Lower lobe of right lung (tissue), 2 donors: Measurements from ENCODE around the gene BID. TPM values are rescaled to one million over a fixed set of nuclear protein-coding genes. Genes with fewer than 3 reads are reported as not detected.
A peak's percentile ranks its signal among the peaks of the same experiment; 100 is the strongest.

ENCODE experiments used
- ATAC-seq, 2 donors: fragments of 200-7000 bp; cut with Tn5 transposase; one replicate each; pipeline ENCODE4 v1.9.1; 2020 to 2022; ENCODE audit warnings: mild to moderate bottlenecking in 2 of 2, moderate library complexity in 2 of 2
- DNase-seq: peaks from one replicate; pipeline ENCODE4 v3.0.0-alpha.2; 2020
- H3K27ac ChIP-seq: fragments of 200-600 bp; one replicate; pipeline ENCODE4 v1.8.0; 2022
- H3K27me3 ChIP-seq: fragments of 200-600 bp; one replicate; pipeline ENCODE4 v1.8.0; 2022; ENCODE audit warnings: low read depth
- H3K36me3 ChIP-seq: fragments of 200-600 bp; one replicate; pipeline ENCODE4 v1.8.0; 2022; ENCODE audit warnings: mild to moderate bottlenecking
- H3K4me1 ChIP-seq: fragments of 200-600 bp; one replicate; pipeline ENCODE4 v1.8.0; 2022
- H3K4me3 ChIP-seq: fragments of 200-600 bp; one replicate; pipeline ENCODE4 v1.8.0; 2022; ENCODE audit warnings: mild to moderate bottlenecking
- H3K9me3 ChIP-seq: fragments of 200-600 bp; one replicate; pipeline ENCODE4 v1.8.0; 2022
- intact Hi-C: fragments of 100-400 bp; cut with DNase I; formaldehyde crosslinking; loops from one replicate; pipeline ENCODE4 v1.11.0; 2022
- total RNA-seq: library from RNA; stranded (reverse); fragmentation: NEBNext Ultra II Directional; extraction: Animal tissue kit (Norgen Biotek cat#: 25700); gene quantifications from one replicate; pipeline ENCODE4 v1.2.1, GENCODE V29; 2021
- TF ChIP-seq, protein P1 (sequence below): fragments of 200-600 bp; IDR thresholded peaks from one replicate; pipeline ENCODE4 v1.8.0; 2022; ENCODE audit warnings: antibody characterized with exemption, mild to moderate bottlenecking
- donor health status: DM: no; HTN: yes; CAD: no; lungs with severe emphysema.

The BID gene
- total RNA-seq, 1 donor from 2014 or later: 34.3 TPM

- H3K36me3 ChIP-seq: no peaks in the 10 kb centered on the region
- ATAC-seq (peak; percentile 54 to 61), DNase-seq (peak; percentile 65)
- TF ChIP-seq, protein P1, sequence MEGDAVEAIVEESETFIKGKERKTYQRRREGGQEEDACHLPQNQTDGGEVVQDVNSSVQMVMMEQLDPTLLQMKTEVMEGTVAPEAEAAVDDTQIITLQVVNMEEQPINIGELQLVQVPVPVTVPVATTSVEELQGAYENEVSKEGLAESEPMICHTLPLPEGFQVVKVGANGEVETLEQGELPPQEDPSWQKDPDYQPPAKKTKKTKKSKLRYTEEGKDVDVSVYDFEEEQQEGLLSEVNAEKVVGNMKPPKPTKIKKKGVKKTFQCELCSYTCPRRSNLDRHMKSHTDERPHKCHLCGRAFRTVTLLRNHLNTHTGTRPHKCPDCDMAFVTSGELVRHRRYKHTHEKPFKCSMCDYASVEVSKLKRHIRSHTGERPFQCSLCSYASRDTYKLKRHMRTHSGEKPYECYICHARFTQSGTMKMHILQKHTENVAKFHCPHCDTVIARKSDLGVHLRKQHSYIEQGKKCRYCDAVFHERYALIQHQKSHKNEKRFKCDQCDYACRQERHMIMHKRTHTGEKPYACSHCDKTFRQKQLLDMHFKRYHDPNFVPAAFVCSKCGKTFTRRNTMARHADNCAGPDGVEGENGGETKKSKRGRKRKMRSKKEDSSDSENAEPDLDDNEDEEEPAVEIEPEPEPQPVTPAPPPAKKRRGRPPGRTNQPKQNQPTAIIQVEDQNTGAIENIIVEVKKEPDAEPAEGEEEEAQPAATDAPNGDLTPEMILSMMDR: no peak
- no peaks in the 10 kb centered on the region for H3K9me3 ChIP-seq
- peak overlapping the region; percentile 75 for H3K4me3 ChIP-seq
- intact Hi-C loops: no loop called here
- peak overlapping the region; percentile 75 for H3K27ac ChIP-seq
- H3K27me3 ChIP-seq: no peaks in the 10 kb centered on the region
- H3K4me1 ChIP-seq: peaks cover 52% of the 10 kb centered on the region
Measured at GRCh38 chr22:17773606-17774205, 563 bp downstream of the BID start.

- peaks cover 49% of the 10 kb centered on the region for H3K4me1 ChIP-seq
- H3K4me3 ChIP-seq: peak overlapping the region; percentile 75
- TF ChIP-seq, protein P1: no peak
- H3K9me3 ChIP-seq: no peaks in the 10 kb centered on the region
- intact Hi-C loops: no loop called here
- ATAC-seq: peak; percentile 5 to 6
- peak overlapping the region; percentile 75 for H3K27ac ChIP-seq
- DNase-seq: no peak
- no peaks in the 10 kb centered on the region for H3K36me3 ChIP-seq
- H3K27me3 ChIP-seq: no peaks in the 10 kb centered on the region
Measured at GRCh38 chr22:17772958-17773605, 1.2 kb downstream of the BID start.

DNA sequence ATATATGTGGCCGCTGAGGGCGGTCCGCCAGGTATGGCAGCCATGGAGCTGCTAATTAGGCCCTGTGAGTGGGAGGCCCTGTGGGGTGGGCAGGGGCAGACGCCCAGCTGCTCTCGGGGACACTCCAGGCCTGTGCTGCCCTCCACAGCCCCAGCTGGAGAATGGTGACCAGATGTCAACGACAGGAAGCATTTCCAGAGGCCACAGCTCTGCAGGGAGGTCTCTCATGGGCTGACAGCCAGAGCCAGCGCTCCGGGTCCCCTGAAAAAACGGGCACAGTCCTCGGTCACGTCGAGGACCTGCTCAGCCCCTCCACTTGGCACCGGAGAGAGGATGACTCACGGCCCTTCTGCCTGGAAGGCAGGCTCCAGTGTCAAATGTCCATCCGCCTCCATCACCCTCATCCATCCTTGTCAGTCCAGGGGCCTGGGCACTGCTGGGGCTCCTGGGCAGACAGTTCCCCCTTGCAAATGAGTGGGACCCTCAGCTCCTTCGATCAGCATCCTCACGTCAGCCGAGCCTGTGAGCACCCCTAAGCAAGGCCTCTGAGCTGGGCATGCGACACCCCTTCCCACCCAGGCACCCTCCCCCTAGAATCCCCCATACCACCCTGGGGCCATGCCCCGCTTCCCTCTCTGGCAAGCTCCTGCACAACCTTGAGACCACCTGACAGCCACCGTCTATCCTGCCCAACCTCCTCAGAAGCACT, 1.9 kb downstream of the BID start:
- no peak for ATAC-seq
- Histone ChIP-seq H3K4me3 (peak overlapping the region; percentile 75), H3K9me3 (no peaks in the 10 kb centered on the region), H3K27me3 (no peaks in the 10 kb centered on the region), H3K36me3 (no peaks in the 10 kb centered on the region), H3K27ac (peak overlapping the region; percentile 31), H3K4me1 (peaks cover 46% of the 10 kb centered on the region)
- TF ChIP-seq, protein P1: no peak
- DNase-seq: no peak
- intact Hi-C loops: no loop called here

GRCh38 chr22:17770180-17771077, 3.8 kb downstream of the BID start:
- H3K36me3 ChIP-seq: no peaks in the 10 kb centered on the region
- intact Hi-C loops: no loop called here
- no peak for DNase-seq
- H3K9me3 ChIP-seq: no peaks in the 10 kb centered on the region
- no peaks in the 10 kb centered on the region for H3K27me3 ChIP-seq
- H3K27ac ChIP-seq: no peak overlapping the region
- H3K4me1 ChIP-seq: peaks cover 46% of the 10 kb centered on the region
- TF ChIP-seq, protein P1: no peak
- H3K4me3 ChIP-seq: no peak overlapping the region
- ATAC-seq: no peak

- TF ChIP-seq, protein P1: no peak
- no peaks in the 10 kb centered on the region for H3K9me3 ChIP-seq
- H3K27me3 ChIP-seq: no peaks in the 10 kb centered on the region
- ATAC-seq: no peak
- no peak for DNase-seq
- H3K4me1 ChIP-seq: peaks cover 40% of the 10 kb centered on the region
- intact Hi-C loops: no loop called here
- no peaks in the 10 kb centered on the region for H3K36me3 ChIP-seq
- peak overlapping the region; percentile 36 for H3K27ac ChIP-seq
- no peak overlapping the region for H3K4me3 ChIP-seq
Measured at GRCh38 chr22:17769716-17770082, 4.6 kb downstream of the BID start.
